GM12891 (cell line): ENCODE data around the gene TBP. TPM values are rescaled to one million over a fixed set of nuclear protein-coding genes. Genes with fewer than 3 reads are reported as not detected.
"Not testable (repeated sequence)": the region's sequence is repeated elsewhere in the genome, so short reads cannot be mapped to it uniquely, and the experiment has no call there.

Source experiments
- DNase-seq: peaks from one replicate; pipeline ENCODE4 v3.0.0; 2011; ENCODE audit warnings: low spot score; ENCODE audit not compliant: insufficient read length
- FAIRE-seq: peaks from 2 replicates; lab custom pipeline; 2011; peaks lifted over from hg19 to GRCh38; lab: Jason Lieb, UNC
- PAX5 ChIP-seq: IDR thresholded peaks from 2 replicates; pipeline ENCODE4 v1.6.1; 2011; ENCODE audit warnings: low read length, moderate library complexity, mild to moderate bottlenecking; ENCODE audit not compliant: insufficient read depth, severe bottlenecking
- POLR2A ChIP-seq: IDR thresholded peaks from 2 replicates; pipeline ENCODE4 v1.6.1; 2011; ENCODE audit warnings: low read depth, low read length, control low read depth
- POLR2AphosphoS5 ChIP-seq: IDR thresholded peaks from 2 replicates; pipeline ENCODE4 v1.6.1; 2011; ENCODE audit warnings: low read depth, low read length, control low read depth
- POU2F2 ChIP-seq: IDR thresholded peaks from 2 replicates; pipeline ENCODE4 v1.6.1; 2011; ENCODE audit warnings: low read depth, mild to moderate bottlenecking, control low read depth, low read length, moderate library complexity
- SPI1 ChIP-seq: IDR thresholded peaks from 2 replicates; pipeline ENCODE4 v1.6.1; 2011; ENCODE audit warnings: low read depth, low read length, control low read depth
- TAF1 ChIP-seq: IDR thresholded peaks from 2 replicates; pipeline ENCODE4 v1.6.1; 2011; ENCODE audit warnings: low read depth, low read length, control low read depth
- polyA plus RNA-seq: library from polyadenylated mRNA; unstranded; fragments of >200 nt; gene quantifications from one replicate; pipeline ENCODE4 v1.2.1, GENCODE V29; 2012; ENCODE audit warnings: low read depth, missing spikeins, inconsistent platforms; ENCODE audit not compliant: missing spikeins

TBP gene
- polyA plus RNA-seq: 11.2 TPM

GRCh38 chr6:170554013-170554795 is at the start of gene TBP:
TBP (plus strand) TSS chr6:170554369; CDS start chr6:170557030, 2,661 bp downstream.
- DNase-seq (peak; percentile 70), FAIRE-seq (peak; percentile 97)
- TF ChIP-seq PAX5 (no peak), SPI1 (peak; percentile 33; the same call in 1 of the 2 replicates), TAF1 (peak; percentile 74; the same call in 1 of the 2 replicates), POU2F2 (no peak), POLR2A (peak; percentile 62; the same call in 1 of the 2 replicates), POLR2AphosphoS5 (peak; percentile 36; the same call in 1 of the 2 replicates)

- DNase-seq (no peak), FAIRE-seq (no peak)
These were observed 49.7 kb upstream of the TBP start for GRCh38 chr6:170504479-170504878.

GRCh38 chr6:170505306-170505705 is 48.9 kb upstream of the TBP start:
- TF ChIP-seq SPI1 (no peak), POU2F2 (no peak), TAF1 (no peak), PAX5 (no peak), POLR2A (no peak), POLR2AphosphoS5 (no peak)
- no peak for FAIRE-seq
- no peak for DNase-seq

More at GRCh38 chr6:170504479-170504878, 49.7 kb upstream of the TBP start:
- no peak for TF ChIP-seq TAF1
- no peak for TF ChIP-seq SPI1
- no peak for TF ChIP-seq POLR2AphosphoS5
- no peak for TF ChIP-seq POLR2A
- TF ChIP-seq POU2F2: no peak
- TF ChIP-seq PAX5: no peak

GRCh38 chr6:170506446-170506845 is 47.7 kb upstream of the TBP start:
- TF ChIP-seq POLR2A (no peak), POU2F2 (no peak), PAX5 (no peak), TAF1 (no peak), POLR2AphosphoS5 (no peak)
- DNase-seq (no peak), FAIRE-seq (no peak)

- not testable (repeated sequence) for DNase-seq, FAIRE-seq
These were observed 46.4 kb upstream of the TBP start for GRCh38 chr6:170507728-170508127.

- not testable (repeated sequence) for FAIRE-seq, DNase-seq
These were observed 45.9 kb upstream of the TBP start for GRCh38 chr6:170508275-170508674.

- not testable (repeated sequence) for FAIRE-seq, DNase-seq
These were observed 45.1 kb upstream of the TBP start for GRCh38 chr6:170508892-170509722.

GRCh38 chr6:170509723-170510018 is 44.5 kb upstream of the TBP start:
- TF ChIP-seq POU2F2: no peak
- TF ChIP-seq SPI1: no peak
- TF ChIP-seq POLR2AphosphoS5: no peak
- TF ChIP-seq TAF1: no peak
- no peak for TF ChIP-seq POLR2A
- no peak for TF ChIP-seq PAX5
- no peak for DNase-seq
- no peak for FAIRE-seq

GRCh38 chr6:170510631-170511030 is 43.5 kb upstream of the TBP start:
- TF ChIP-seq POLR2AphosphoS5 (no peak), POU2F2 (no peak), SPI1 (no peak)
- FAIRE-seq (no peak), DNase-seq (no peak)

- no peak for FAIRE-seq
- no peak for DNase-seq
- TF ChIP-seq POLR2AphosphoS5 (no peak), SPI1 (no peak), POU2F2 (no peak), PAX5 (no peak), TAF1 (no peak), POLR2A (no peak)
These were observed 41.9 kb upstream of the TBP start for GRCh38 chr6:170512249-170512648.
